Esophagus squamous epithelium (tissue), 4 donors: ENCODE measurements around the gene AKR1E2.

Source experiments
- CTCF ChIP-seq, 6 experiments: fragments of 450-650 bp in 4 of 6; fragments of 200-600 bp in 2 of 6; sonication (generic) in 2 of 6; IDR thresholded peaks; one replicate each; pipeline ENCODE4 v1.5.1; 2016 to 2019; ENCODE audit warnings: antibody characterized with exemption in 6 of 6, mild to moderate bottlenecking in 4 of 6, moderate library complexity in 4 of 6
- POLR2A ChIP-seq, 4 donors: fragments of 450-650 bp; IDR thresholded peaks; one replicate each; pipeline ENCODE4 v1.6.1; 2017; ENCODE audit warnings: antibody characterized with exemption in 4 of 4, mild to moderate bottlenecking in 4 of 4, moderate library complexity in 3 of 4

GRCh38 chr10:4867109-4867519, 41.1 kb downstream of the AKR1E2 start:
- no peak for TF ChIP-seq CTCF (IDR thresholded peaks at IDR 0.05)
- no peak for TF ChIP-seq POLR2A (IDR thresholded peaks at IDR 0.05)
